ENCODE measurements around the gene STAT5A.
"Not testable (repeated sequence)": the region's sequence is repeated elsewhere in the genome, so short reads cannot be mapped to it uniquely, and the experiment has no call there.

DNA sequence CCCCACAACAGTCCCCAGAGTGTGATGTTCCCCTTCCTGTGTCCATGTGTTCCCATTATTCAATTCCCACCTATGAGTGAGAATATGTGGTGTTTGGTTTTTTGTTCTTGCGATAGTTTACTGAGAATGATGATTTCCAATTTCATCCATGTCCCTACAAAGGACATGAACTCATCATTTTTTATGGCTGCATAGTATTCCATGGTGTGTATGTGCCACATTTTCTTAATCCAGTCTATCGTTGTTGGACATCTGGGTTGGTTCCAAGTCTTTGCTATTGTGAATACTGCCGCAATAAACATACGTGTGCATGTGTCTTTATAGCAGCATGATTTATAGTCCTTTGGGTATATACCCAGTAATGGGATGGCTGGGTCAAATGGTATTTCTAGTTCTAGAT, 23.9 kb upstream of the STAT5A start:
- TF ChIP-seq EZH2 (IDR thresholded peaks at IDR 0.05; ENCODE audit: low read length); CTCF (optimal IDR thresholded peaks at IDR 0.05 in 1 of 3, IDR thresholded peaks at IDR 0.05 in 1 of 3, conservative IDR thresholded peaks at IDR 0.05 in 1 of 3; ENCODE audit: extremely low read depth in 1 of 3, insufficient read depth in 2 of 3, low read length in 3 of 3): not testable (repeated sequence)
